ENCODE measurements around the gene ADGRE2.

DNA sequence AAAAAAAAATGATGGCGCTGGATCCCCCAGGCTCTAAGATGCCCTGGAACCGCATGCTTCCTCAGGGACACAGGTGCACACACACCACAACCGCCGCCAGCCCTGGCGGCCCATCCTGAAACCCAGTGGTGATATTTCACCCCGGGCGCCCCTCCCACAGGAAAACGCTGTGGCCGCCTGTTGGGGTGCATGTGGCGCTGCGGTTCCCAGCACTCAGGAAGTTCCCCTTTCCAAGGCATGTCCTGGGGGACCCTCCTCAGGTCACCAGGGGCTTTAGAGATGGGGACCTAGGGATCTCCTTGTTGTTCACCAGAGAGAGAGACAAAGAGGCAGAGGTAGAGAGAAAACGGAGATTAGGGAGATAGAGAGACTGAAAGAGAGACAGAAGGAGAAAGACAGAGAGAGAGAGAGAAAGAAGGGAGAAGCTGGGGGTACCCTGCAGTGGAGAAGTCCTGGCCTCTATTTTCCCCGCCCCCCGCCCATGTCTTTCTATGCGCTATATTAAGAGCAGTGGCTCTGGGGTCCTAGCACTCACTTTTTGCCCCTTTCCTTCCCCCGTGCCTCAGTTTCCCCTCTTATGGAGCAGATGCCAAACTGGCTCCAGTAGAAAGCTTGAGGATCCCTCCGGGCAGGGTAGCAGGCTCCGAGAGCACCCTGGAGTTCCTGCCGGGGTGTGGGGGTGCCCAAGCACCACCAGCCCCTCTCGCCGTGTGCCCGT, 2.3 kb downstream of the ADGRE2 start:
- TF ChIP-seq, protein P1, sequence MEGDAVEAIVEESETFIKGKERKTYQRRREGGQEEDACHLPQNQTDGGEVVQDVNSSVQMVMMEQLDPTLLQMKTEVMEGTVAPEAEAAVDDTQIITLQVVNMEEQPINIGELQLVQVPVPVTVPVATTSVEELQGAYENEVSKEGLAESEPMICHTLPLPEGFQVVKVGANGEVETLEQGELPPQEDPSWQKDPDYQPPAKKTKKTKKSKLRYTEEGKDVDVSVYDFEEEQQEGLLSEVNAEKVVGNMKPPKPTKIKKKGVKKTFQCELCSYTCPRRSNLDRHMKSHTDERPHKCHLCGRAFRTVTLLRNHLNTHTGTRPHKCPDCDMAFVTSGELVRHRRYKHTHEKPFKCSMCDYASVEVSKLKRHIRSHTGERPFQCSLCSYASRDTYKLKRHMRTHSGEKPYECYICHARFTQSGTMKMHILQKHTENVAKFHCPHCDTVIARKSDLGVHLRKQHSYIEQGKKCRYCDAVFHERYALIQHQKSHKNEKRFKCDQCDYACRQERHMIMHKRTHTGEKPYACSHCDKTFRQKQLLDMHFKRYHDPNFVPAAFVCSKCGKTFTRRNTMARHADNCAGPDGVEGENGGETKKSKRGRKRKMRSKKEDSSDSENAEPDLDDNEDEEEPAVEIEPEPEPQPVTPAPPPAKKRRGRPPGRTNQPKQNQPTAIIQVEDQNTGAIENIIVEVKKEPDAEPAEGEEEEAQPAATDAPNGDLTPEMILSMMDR (IDR thresholded peaks at IDR 0.05; ENCODE audit: low read depth, low read length, missing input control), result no peak
- TF ChIP-seq, protein P2, sequence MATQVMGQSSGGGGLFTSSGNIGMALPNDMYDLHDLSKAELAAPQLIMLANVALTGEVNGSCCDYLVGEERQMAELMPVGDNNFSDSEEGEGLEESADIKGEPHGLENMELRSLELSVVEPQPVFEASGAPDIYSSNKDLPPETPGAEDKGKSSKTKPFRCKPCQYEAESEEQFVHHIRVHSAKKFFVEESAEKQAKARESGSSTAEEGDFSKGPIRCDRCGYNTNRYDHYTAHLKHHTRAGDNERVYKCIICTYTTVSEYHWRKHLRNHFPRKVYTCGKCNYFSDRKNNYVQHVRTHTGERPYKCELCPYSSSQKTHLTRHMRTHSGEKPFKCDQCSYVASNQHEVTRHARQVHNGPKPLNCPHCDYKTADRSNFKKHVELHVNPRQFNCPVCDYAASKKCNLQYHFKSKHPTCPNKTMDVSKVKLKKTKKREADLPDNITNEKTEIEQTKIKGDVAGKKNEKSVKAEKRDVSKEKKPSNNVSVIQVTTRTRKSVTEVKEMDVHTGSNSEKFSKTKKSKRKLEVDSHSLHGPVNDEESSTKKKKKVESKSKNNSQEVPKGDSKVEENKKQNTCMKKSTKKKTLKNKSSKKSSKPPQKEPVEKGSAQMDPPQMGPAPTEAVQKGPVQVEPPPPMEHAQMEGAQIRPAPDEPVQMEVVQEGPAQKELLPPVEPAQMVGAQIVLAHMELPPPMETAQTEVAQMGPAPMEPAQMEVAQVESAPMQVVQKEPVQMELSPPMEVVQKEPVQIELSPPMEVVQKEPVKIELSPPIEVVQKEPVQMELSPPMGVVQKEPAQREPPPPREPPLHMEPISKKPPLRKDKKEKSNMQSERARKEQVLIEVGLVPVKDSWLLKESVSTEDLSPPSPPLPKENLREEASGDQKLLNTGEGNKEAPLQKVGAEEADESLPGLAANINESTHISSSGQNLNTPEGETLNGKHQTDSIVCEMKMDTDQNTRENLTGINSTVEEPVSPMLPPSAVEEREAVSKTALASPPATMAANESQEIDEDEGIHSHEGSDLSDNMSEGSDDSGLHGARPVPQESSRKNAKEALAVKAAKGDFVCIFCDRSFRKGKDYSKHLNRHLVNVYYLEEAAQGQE (IDR thresholded peaks at IDR 0.05), result no peak
- no peak for TF ChIP-seq GABPA (IDR thresholded peaks at IDR 0.05 in 1 of 2, conservative IDR thresholded peaks at IDR 0.05 in 1 of 2)
- no peak for TF ChIP-seq RAD21 (IDR thresholded peaks at IDR 0.05)
- TF ChIP-seq, protein P3, sequence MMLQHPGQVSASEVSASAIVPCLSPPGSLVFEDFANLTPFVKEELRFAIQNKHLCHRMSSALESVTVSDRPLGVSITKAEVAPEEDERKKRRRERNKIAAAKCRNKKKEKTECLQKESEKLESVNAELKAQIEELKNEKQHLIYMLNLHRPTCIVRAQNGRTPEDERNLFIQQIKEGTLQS (IDR thresholded peaks at IDR 0.05), result no peak
- no peak for TF ChIP-seq JUND (IDR thresholded peaks at IDR 0.05)
- TF ChIP-seq HNF4A (conservative IDR thresholded peaks at IDR 0.05), result no peak
- no peak for TF ChIP-seq TAF1 (conservative IDR thresholded peaks at IDR 0.05)
- TF ChIP-seq, protein P4, sequence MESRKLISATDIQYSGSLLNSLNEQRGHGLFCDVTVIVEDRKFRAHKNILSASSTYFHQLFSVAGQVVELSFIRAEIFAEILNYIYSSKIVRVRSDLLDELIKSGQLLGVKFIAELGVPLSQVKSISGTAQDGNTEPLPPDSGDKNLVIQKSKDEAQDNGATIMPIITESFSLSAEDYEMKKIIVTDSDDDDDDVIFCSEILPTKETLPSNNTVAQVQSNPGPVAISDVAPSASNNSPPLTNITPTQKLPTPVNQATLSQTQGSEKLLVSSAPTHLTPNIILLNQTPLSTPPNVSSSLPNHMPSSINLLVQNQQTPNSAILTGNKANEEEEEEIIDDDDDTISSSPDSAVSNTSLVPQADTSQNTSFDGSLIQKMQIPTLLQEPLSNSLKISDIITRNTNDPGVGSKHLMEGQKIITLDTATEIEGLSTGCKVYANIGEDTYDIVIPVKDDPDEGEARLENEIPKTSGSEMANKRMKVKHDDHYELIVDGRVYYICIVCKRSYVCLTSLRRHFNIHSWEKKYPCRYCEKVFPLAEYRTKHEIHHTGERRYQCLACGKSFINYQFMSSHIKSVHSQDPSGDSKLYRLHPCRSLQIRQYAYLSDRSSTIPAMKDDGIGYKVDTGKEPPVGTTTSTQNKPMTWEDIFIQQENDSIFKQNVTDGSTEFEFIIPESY (IDR thresholded peaks at IDR 0.05), result no peak
- no peak for TF ChIP-seq YY1 (IDR thresholded peaks at IDR 0.05)
